ENCODE data around the gene PEA15.

- TF ChIP-seq, protein P1, sequence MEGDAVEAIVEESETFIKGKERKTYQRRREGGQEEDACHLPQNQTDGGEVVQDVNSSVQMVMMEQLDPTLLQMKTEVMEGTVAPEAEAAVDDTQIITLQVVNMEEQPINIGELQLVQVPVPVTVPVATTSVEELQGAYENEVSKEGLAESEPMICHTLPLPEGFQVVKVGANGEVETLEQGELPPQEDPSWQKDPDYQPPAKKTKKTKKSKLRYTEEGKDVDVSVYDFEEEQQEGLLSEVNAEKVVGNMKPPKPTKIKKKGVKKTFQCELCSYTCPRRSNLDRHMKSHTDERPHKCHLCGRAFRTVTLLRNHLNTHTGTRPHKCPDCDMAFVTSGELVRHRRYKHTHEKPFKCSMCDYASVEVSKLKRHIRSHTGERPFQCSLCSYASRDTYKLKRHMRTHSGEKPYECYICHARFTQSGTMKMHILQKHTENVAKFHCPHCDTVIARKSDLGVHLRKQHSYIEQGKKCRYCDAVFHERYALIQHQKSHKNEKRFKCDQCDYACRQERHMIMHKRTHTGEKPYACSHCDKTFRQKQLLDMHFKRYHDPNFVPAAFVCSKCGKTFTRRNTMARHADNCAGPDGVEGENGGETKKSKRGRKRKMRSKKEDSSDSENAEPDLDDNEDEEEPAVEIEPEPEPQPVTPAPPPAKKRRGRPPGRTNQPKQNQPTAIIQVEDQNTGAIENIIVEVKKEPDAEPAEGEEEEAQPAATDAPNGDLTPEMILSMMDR (IDR thresholded peaks at IDR 0.05; ENCODE audit: low read depth, low read length): no peak
- TF ChIP-seq, protein P2, sequence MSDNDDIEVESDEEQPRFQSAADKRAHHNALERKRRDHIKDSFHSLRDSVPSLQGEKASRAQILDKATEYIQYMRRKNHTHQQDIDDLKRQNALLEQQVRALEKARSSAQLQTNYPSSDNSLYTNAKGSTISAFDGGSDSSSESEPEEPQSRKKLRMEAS (IDR thresholded peaks at IDR 0.05; ENCODE audit: low read depth, low read length): no peak
- TF ChIP-seq POLR2A (IDR thresholded peaks at IDR 0.05; ENCODE audit: extremely low read depth, insufficient read length): no peak
Observed at GRCh38 chr1:160162931-160163330, 42.3 kb upstream of the PEA15 start.
